Esophagus muscularis mucosa (tissue), 3 donors: ENCODE results near the gene FXYD4.

Experiments
- CTCF ChIP-seq, 3 experiments: fragments of 200-600 bp in 2 of 3; fragments of 450-650 bp in 1 of 3; sonication (generic) in 2 of 3; IDR thresholded peaks; one replicate each; pipeline ENCODE4 v1.5.1; 2017 to 2019; ENCODE audit warnings: antibody characterized with exemption in 3 of 3, mild to moderate bottlenecking in 2 of 3, moderate library complexity in 1 of 3
- POLR2A ChIP-seq: fragments of 450-650 bp; IDR thresholded peaks from one replicate; pipeline ENCODE4 v1.6.1; 2017; ENCODE audit warnings: antibody characterized with exemption, moderate library complexity, mild to moderate bottlenecking, low read depth
- POLR2AphosphoS5 ChIP-seq, 2 donors: sonication (generic); formaldehyde crosslinking; IDR thresholded peaks; one replicate each; pipeline ENCODE4 v1.6.1; 2017; ENCODE audit warnings: antibody characterized with exemption in 2 of 2

GRCh38 chr10:43399320-43400310, 28.2 kb downstream of the FXYD4 start:
- TF ChIP-seq CTCF (IDR thresholded peaks at IDR 0.05) (no peak), POLR2A (no peak), POLR2AphosphoS5 (IDR thresholded peaks at IDR 0.05) (no peak)
